HG03045 (cell line): ENCODE results near the gene OR4K13.

Experiments
- ATAC-seq: cut with Tn5 transposase; IDR thresholded peaks from one replicate; pipeline ENCODE4 v1.9.1; 2021; ENCODE audit warnings: mild to moderate bottlenecking, moderate library complexity; ENCODE audit not compliant: unreplicated experiment

OR4K13 gene, protein sequence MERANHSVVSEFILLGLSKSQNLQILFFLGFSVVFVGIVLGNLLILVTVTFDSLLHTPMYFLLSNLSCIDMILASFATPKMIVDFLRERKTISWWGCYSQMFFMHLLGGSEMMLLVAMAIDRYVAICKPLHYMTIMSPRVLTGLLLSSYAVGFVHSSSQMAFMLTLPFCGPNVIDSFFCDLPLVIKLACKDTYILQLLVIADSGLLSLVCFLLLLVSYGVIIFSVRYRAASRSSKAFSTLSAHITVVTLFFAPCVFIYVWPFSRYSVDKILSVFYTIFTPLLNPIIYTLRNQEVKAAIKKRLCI

DNA sequence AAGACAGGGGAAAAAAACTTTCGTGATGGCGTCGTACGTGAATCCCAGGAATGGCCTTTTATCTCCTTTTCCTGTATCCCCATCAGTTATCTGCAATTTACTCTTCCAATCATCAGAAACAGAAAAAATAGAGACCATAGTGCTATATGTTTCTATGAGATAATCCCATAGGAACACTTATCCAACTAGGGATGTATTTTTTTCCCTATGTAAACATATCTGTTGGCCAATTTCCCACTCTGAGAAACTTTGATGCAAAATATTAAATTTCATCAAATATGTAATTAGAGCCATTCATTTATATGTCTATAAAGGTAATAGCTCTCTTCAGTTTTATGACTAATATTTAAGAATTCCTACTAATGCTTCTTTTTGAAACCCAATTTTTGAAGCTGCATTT is at the start of gene OR4K13:
TSS of gene OR4K13 (minus strand) at position 101 of the 400 bp plus-strand sequence. CDS start 1,280 bp downstream, outside the sequence.
- ATAC-seq = no peak

DNA sequence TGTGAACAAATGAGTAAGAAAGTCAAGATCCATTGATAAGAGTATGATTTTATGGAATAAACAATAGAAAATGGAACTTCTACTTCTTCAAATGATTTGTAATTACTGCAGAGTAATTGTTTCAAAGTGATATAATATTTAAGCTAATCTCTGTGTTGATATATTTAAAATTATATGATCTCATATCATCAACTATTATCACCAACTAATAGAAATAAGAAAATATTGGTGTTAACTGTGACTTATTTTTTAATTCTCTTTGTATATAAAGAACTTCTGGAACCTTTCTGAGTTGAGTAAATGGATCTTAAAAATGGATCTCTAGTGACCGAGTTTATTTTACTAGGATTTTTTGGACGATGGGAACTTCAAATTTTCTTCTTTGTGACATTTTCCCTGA is 23.9 kb upstream of the OR4K13 start, which contains the start of gene OR4L1:
TSS of gene OR4L1 (plus strand) at position 301 of the 400 bp plus-strand sequence. CDS start at position 301, 0 bp downstream.
- no peak for ATAC-seq

DNA sequence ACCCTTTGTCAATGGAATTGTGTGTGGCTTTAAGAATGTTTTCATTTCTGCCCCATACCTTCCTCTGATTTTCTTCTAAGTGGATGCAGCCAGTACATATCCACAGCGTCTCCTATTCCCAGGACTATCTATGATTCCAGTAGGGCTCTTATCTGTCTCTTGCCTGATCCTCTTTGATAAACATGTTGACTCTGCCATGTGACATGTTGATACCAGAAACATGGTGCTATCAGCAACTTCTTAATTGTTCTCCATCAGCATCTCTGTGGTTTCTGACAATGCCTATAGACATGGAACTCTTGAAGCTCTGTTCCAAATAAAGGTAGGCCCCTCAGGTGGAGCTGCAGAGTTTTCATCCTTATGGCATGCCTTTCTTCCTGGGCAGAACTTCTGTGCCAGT is 12.4 kb upstream of the OR4K13 start:
- no peak for ATAC-seq

DNA sequence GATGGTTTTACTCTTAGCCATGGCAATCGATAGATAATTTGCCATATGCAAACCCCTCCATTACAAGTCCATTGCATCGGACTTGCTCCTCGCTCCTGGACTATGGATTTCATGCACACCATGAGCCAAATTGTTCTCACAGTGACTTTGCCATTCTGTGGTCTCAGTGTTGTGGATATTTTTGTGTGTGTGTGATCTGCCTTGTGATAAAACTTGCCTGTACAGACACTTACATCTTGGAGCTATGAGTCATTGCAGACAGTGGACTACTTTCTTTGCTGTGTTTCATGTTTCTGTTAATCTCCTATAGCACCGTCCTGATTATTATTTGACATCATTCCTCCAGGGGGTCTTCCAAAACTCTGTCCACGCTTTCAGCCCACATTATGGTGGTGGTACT is 8.4 kb upstream of the OR4K13 start:
- ATAC-seq = no peak

DNA sequence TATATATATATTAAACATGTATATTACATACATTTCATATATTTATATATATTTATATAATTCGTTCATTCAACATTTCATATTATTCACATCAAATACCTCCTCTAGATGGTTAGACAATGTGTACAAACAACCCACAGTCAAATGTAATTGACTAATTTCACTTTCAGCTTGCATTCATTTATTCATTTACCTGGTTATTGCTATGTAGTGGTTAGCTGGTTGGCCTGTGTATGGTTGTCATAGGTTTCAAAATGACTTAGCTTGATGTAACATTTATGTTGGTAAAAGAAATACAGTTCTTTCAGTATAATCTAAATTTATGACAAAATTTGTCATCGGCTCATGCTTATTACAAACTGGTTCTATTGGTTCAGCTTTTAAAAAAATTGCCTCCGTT is 389 bp downstream of the OR4K13 start:
- ATAC-seq = no peak

DNA sequence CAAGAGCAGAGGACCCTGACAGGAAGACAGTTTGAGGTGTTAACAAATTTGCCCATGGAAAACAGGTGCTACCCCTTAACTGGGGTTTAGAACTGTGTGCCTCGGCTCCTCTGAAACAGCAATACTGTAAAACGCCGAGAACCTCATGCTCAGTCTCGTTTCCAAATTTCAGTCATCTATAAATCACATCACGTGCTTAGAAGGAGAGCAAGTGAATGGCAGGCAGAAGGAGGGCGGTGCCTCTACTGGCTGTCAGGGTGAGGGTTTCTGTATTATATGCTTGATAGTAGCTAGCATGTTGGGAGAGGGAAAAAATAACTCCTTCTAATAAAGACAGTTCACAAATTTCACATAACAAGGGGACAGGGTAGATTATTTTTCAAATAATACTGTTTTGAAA is 4.8 kb downstream of the OR4K13 start:
- ATAC-seq = no peak

DNA sequence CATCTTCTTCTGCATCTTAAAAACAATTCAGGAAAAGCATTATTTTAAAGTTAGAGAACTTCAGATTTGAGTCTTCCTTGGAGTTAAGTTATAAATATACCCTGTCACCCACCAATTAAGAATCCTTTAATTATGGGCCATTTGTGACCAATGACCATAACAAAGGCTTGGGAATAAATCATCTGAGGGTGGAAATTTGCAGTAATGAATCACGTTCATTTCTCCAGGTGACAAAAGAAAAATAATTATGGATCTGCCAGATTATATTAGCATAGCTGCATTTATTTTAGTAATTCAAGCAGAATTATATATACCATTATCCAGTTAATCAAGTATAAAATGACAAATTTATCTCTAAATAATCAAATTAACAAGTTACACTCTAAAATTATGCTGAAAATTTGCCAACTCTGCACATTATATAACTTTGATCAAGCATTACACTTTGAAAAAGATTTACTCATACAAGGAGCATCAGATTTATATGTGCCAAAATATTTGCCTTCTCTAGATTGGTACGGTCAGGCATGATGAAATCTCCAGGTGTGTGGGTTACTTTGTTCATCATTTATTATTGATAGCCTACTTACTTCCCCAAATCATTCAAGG is 16.5 kb downstream of the OR4K13 start, which contains the start of gene OR4K14:
TSS of gene OR4K14 (minus strand) at position 51 of the 609 bp plus-strand sequence. CDS start 4,114 bp downstream, outside the sequence.
- ATAC-seq = no peak

DNA sequence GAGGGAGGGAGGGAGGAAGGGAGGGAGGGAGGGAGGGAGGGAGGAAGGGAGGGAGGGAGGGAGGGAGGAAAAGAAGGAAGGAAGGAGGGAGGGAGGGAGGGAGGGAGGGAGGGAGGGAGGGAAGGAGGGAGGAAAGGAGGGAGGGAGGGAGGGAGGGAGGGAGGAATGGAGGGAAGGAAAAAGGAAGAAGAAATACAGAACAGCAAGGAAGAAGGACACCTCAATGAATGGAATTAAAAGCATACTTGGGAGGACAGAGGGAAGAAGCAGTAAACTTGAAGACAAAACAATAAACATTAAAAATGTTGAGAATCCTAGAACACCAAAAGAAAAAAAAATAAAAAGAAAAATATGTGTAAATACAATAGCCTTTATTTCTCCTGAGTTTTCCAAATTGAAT is 27.7 kb downstream of the OR4K13 start:
- ATAC-seq = no peak

DNA sequence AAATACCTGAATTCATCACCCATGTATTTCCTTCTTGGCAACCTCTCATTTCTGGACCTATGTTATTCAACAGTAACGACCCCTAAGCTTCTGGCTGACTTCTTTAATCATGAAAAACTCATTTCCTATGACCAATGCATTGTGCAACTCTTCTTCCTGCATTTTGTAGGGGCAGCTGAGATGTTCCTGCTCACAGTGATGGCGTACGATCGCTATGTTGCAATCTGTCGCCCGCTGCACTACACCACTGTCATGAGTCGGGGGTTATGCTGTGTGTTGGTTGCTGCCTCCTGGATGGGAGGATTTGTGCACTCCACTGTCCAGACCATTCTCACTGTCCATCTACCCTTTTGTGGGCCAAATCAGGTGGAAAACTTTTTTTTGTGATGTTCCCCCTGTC is 33.5 kb downstream of the OR4K13 start:
- ATAC-seq = no peak

DNA sequence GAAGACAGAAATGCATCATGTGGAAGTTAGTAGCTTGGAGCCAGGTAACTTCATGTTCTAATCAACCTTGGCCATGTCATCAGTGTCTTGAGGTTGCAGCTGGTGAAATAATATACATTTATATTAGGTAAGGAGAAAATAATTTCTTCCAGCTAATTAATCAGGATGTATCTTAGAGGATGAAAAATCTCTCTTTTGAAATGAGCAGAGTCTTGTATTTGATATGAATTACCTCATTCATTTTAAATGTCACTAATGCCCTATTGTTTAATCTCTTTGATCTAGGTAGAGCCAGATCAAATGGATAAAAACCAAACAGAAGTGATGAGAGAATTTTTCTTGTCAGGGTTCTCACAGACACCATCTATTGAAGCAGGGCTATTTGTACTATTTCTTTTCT is 34.0 kb downstream of the OR4K13 start, which contains the start of gene OR4Q2:
TSS of gene OR4Q2 (plus strand) at position 301 of the 400 bp plus-strand sequence.
- no peak for ATAC-seq

DNA sequence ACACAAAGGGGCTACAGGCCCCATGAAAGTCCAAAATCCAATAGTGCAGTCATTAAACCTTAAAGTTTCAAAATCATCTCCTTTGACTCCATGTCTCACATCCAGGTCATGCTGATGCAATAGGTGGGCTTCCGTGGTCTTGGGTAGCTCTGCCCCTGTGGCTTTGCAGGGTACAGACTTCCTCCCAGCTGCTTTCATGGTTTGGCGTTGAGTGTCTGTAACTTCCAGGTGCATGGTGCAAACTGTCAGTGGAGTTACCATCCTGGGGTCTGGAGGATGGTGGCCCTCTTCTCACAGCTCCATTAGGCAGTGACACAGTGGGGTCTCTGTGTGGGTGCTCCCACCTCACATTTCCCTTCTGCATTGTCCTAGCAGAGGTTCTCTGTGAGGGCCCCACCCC is 42.4 kb downstream of the OR4K13 start:
- no peak for ATAC-seq
